Posterior cingulate gyrus (tissue), 11 donors: Measurements from ENCODE around the gene OR7D4.
"Not testable (repeated sequence)": the region's sequence is repeated elsewhere in the genome, so short reads cannot be mapped to it uniquely, and the experiment has no call there.

Experiments used
- DNase-seq, 10 donors: peaks; one replicate each; pipeline versions ENCODE4 v3.0.0 to v3.0.0-alpha.2; 2020 to 2021; ENCODE audit warnings: mixed read lengths in 3 of 10
- intact Hi-C: fragments of 100-400 bp; cut with DNase I; formaldehyde crosslinking; loops from one replicate; pipeline ENCODE4 v1.15.1; 2023

The OR7D4 gene

DNA sequence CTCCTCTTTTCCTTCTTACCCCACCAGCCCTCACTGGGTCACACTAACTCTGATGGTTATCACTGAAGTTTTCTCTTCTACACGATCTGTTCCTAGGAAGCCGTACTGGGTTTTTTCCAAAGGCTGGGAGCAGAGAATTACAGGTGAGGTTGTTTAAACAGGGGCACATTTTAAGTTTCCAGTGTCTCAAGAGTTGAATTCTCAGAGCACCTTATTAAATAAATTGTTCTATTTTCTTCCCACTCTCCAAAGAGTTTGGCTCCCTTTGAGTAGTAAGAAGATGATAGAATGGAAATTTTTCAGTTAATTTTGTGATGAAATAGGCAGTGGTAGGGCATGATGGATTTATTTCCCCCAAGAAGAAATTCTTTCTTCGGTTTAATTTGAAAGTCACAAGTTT lies at the start of gene OR7D4:
OR7D4 (minus strand) TSS at position 101 of the 400 bp plus-strand sequence. CDS start 4,752 bp downstream, outside the sequence.
- DNase-seq = no peak
- intact Hi-C loops = no loop called here

DNA sequence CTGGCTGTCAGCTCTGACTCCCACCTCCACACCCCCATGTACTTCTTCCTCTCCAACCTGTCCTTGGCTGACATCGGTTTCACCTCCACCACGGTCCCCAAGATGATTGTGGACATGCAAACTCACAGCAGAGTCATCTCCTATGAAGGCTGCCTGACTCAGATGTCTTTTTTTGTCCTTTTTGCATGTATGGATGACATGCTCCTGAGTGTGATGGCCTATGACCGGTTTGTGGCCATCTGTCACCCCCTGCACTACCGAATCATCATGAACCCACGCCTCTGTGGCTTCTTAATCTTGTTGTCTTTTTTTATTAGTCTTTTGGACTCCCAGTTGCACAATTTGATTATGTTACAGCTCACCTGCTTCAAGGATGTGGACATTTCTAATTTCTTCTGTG lies 31.8 kb upstream of the OR7D4 start:
- DNase-seq = no peak
- intact Hi-C loops = no loop called here

DNA sequence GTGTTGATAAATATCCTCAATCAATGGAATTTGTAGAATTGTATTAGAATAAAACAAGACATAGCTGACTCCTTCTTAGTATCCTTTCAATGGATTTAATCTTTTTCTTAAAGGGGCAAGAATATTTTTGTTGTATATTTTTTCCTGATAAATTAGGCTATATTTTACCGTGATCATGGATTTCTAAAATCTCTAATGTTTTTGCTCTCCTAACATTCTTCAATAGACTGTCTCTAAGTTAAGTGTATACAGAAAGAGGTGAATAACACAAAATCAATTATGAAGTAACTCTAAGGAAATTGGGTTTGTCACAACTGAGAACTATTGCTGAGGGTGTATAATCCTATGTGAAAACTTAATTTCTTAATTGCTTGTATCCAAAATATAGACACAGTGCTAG lies 31.2 kb upstream of the OR7D4 start, which contains the start of gene OR7E24:
OR7E24 (plus strand) TSS at position 301 of the 400 bp plus-strand sequence. CDS start 114 bp downstream, outside the sequence.
- DNase-seq = no peak
- intact Hi-C loops = no loop called here

DNA sequence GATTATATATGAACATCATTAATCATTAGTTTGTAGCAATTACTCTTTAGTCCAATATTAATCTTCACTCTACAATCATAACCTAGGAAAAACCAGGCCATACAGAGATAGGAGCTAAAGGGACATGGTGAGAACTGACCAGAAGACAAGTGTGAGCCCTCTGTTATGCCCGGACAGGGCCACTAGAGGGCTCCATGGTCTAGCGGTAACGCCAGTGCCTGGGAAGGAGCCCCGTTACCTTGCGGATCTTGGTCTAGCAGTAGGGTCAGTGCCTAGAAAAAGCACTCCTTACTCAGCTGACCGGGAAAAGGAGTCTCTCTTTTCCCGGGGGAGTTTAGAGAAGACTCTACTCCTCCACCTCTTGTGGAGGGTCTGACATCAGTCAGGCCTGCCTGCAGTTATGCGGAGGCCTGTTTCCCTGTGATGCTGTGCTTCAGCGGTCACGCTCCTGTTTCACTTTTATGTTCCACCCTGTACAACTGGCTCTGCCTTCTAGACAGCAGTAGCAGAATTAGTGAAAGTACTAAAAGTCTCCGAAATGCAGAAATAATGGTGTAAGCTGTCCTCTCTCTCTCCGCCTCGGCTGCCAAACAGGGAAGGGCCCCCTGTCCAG lies 13.8 kb downstream of the OR7D4 start:
- intact Hi-C loops = loop anchor here (5.0 kb wide), 1 partner anchor 592 kb away; no protein-coding TSS in a partner anchor
- peak; percentile 23 to 96 (median 68) for DNase-seq

DNA sequence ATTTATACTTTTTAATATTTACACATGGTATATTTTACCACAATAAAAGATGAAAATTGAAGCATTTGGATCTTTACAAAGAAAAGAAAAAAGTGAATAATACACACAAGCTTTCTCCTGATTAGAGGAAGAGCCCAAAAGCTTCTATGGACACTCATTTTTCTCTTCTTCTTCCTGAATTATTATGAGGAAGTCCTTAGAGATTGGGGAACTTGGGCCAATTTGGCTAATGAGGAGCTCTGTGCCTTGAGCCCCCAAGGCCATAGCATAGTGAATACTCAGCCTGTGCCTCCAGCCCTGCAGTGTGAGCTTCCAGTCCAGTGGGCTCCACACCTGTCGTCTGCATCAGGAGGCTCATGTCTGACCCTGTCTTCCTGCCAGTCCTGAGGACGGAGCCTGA lies 21.3 kb downstream of the OR7D4 start:
- intact Hi-C loops, DNase-seq: not testable (repeated sequence)

DNA sequence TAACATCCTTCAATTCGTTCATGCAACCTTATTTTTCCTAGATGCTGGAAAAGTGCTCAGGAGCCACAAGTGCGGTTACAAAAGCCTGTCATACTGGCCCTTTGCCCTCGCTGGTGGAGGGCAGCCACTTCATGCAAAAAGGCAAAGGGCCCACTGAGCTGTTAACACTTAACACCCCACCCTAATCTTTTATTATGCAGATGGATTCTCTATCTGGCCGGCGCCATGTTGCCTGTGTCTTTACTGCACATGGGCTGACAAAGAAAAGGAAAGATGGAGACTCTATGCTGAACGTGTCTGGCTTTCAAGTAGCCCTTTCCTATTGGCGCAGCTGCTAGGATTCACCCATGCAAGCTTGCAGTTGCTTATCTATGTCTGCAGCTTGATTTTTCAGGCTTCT lies 29.9 kb downstream of the OR7D4 start:
- DNase-seq = no peak
- intact Hi-C loops = no loop called here

DNA sequence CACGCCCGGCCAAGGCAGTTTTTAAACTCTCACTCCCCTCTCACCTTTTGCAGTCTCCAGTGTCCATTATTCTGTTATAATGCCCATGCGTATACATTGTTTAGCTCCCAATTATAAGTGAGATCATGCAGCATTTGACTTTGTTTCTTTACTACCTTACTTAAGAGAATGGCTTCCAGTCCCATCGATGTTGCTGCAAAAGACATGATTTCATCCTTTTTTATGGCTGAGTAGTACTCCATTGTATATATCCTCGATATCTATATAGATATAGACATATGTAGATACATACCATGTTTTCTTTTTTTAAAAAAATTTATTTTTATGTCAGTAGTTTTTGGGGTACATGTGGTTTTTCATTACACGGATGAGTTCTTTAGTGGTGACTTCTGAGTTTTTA lies 32.2 kb downstream of the OR7D4 start:
- intact Hi-C loops = no loop called here
- no peak for DNase-seq

DNA sequence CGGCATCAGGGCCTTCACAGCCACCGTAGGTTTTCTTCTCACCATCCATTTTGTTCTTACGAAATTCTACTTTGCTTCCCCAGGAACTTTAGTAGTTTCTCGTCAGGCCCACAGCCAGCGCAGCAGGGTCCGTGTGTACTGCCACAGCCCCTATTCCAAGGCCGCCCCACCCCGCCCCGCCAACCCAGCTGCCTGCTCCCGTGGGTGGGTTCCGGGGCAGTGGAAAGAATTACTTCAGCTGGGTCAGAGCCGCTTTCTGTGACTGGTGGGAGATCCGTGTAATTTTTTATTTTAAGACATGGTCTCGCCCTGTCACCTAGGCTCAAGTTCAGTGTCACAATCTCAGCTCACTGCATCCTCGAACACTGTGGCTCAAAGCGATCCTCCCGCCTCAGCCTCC lies 36.4 kb downstream of the OR7D4 start:
- intact Hi-C loops = no loop called here
- DNase-seq = no peak

DNA sequence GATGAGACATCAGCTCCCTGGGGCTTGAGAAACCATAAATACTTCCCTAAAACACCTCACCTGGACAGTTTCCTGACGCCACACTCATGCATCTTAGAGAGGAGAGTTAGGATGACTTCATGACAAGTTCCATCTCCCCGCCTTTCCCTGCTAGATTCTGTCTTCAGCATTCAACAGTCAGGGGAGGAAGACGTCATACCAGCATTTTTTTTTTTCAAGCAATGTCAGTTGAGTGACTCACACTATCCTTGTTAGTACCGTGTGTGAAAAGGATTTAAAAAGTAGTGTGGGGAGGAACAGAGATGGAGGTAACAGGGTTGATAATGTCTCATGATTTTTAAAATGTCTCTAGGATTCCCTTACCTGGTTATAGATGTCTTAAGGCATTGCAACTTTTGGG lies 40.5 kb downstream of the OR7D4 start, which contains the start of gene OR7D2:
OR7D2 (plus strand) TSS at position 79 of the 400 bp plus-strand sequence. CDS start 6,803 bp downstream, outside the sequence.
- intact Hi-C loops = no loop called here
- DNase-seq = no peak

DNA sequence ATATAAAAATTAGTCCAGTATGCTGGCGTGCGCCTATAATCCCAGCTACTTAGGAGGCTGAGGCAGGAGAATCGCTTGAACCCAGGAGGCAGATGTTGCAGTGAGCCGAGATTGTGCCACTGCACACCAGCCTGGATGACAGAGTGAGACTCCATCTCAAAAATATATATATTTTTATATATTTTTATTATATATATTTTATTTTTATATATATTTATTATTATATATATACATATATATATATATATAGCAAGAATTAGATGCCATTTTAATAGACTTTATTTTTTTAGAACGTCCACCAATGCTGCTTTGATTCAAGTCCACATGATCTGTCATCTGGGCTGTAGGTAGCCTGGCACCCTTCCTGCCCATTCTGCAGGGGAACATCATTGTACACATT lies 44.1 kb downstream of the OR7D4 start:
- intact Hi-C loops = no loop called here

DNA sequence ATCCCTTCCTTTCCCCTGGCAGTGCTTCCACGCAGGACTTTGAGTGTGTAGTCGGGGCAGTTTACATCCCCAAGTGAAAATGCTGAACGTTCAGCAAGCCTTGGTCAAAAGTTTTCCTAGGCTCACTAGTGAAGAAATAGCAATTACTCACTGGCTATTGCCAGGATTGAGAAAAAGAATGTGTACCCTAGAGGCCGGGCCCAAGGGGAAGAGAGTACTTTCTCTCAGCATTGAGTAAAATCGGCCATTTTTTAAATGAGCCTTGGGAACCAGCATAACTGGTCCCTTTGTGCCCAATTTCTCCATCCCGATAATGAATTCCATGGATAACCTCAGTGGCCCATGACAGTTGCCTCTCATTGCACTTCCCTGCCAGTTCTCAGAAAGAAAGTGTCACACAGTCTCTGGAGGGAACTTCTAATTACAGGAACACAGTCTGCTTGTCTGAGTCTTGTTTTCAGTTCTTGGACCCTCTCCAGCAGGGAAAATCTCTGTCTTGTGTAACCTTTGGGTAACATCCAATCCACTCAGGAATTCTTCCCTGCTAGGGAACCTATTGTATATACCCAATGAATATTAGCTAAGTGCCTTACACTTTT lies 47.9 kb downstream of the OR7D4 start:
- intact Hi-C loops = no loop called here
- DNase-seq = no peak

More for the DNA sequence above, 44.1 kb downstream of the OR7D4 start:
- DNase-seq = no peak

DNA sequence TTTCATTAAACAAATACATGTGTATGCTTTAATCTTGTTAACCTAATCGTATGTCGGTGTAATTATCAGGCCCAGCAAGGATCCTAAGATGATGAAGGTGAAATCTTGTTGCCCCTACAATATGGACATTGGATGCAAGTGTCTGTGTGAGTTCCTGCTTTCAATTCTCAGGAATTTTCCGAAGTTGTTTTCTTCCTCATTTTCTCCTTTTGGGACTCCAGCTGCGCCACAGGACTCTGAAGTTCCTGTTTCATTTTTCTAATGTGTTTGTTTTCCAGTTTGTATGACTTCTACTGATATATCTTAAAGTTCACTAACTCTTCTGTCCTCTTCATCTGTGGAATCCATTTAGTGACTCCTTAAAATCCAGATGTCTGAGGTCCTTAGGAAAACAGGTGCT lies 52.5 kb downstream of the OR7D4 start:
- intact Hi-C loops = no loop called here
- DNase-seq = no peak

DNA sequence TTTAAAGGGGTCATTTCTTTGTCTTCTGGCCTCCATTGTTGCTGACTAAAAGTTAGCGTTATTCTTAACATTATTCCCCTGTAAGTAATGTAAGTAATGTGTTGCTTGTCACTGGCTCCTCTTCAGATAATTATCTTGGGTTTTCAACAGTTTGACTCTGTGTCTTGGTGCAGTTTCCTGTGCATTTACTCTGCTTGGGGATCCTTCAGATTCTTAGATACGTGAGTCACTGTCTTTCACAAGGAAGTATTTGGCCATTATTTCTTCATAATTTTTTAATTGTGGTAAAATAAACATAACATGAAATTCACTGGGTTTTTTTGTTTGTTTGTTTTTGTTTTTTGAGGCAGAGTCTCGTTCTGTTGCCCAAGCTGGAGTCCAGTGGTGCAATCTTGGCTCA lies 54.1 kb downstream of the OR7D4 start:
- no peak for DNase-seq
- intact Hi-C loops = no loop called here

DNA sequence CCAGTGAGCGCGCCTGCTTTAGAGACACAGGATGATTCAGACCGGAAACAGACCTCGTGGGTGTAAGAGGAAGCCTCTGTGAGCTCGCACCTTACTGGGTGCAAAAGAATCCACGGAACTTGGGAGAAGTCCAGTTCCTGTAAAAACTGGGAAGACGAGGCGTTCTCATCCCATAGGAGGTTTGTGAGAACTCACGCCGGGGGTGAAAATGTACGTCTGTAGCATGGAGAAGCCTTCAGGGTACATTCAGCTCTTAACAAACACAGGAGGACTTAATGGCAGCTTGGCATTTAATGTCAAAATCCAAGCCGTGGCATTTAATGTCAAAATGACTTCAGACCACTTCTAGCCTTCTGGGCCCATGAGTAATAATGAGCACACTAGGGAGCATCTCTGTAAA lies 58.0 kb downstream of the OR7D4 start:
- intact Hi-C loops = no loop called here
- no peak for DNase-seq
